Non-pigmented ciliary epithelial cell (primary cell): ENCODE data around the gene UBE2L3.
"Not testable (repeated sequence)": the region's sequence is repeated elsewhere in the genome, so short reads cannot be mapped to it uniquely, and the experiment has no call there.

Experiments used
- DNase-seq: peaks from one replicate; pipeline ENCODE4 v3.0.0-alpha.2; 2010; ENCODE audit warnings: low read depth

The UBE2L3 gene

DNA sequence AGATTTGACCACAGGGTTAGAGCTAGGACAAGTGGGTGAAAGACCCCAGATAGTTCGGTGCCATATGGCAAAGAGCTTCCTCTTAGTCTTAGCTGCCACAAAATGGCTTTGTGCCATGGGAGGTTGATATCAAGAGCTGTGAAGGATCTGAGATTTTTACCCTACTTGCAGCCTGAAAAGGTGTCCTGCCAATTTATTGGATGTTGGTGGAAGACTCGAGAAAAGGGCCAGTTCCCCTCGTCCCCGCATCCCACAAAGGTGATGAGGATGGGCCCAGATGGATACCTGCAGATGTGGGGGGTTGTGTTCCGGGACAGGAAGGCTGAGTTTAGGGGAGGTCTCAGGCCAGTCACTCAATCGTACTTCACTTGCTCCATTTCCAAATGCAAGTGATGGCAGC is 35.1 kb downstream of the UBE2L3 start:
- DNase-seq = no peak

DNA sequence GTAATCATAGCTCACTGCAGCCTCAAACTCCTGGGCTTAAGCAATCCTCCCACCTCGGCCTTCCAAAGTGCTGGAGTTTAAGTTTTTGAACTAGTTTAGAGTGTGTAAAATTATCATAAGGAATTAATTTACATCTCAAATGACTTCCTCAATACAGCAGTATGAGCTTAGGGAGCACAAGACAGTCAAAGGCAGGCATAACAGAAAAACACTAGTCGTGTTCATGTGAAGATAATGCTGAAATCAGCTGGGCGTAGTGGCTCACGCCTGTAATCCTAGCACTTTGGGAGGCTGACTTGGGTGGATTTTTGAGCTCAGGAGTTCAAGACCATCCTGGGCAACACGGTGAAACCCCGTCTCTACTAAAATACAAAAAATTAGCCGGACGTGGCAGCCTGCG is 36.5 kb downstream of the UBE2L3 start:
- no peak for DNase-seq

DNA sequence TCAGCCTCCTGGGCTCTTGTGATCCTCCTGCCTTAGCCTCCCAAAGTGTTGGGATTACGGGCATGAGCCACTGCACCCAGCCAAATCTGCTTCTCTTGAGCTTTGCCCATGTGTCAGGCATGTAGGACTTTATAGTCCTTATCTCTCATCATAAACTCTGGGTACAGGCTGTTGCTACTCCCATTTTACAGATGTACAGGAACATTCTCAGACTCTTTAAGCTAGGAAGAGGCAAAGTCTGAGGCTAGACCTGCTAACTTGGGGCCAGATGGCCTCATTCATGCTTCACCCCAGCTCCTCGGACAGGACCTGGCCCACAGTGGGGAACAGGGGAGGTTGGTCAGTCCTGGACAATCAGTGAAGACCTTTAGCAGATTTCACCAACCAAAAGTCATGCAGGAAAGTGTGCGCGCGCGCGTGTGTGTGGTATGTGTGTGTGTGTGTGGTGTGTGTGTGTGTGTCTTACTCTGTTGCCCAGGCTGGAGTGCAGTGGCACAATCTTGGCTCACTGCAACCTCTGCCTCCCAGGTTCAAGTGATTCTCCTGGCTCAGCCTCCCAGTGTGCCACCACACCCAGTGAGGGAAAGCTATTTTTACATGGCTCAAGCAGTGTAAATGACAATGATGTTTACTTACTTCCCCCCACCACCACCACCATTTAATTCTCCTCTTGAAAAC is 38.5 kb downstream of the UBE2L3 start:
- DNase-seq = no peak

DNA sequence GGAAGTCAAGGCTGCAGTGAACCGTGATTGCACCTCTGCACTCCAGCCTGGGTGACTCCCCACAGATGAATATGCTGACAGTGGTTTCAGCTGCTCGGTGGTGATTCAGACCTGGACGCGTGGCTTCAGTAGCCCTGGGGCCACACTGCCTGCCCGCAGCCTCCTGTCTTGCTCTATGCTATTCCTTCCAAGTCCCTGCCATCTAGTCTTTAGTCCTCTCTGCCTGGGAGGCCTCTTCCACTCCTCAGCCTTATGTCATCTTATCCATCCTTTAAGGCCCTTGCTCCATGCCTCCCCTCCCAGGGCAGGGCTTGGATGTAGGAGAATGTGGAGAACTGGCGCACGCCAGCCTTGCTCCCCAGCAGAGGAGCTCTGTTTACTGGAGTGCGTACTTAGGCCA is 39.3 kb downstream of the UBE2L3 start:
- no peak for DNase-seq

DNA sequence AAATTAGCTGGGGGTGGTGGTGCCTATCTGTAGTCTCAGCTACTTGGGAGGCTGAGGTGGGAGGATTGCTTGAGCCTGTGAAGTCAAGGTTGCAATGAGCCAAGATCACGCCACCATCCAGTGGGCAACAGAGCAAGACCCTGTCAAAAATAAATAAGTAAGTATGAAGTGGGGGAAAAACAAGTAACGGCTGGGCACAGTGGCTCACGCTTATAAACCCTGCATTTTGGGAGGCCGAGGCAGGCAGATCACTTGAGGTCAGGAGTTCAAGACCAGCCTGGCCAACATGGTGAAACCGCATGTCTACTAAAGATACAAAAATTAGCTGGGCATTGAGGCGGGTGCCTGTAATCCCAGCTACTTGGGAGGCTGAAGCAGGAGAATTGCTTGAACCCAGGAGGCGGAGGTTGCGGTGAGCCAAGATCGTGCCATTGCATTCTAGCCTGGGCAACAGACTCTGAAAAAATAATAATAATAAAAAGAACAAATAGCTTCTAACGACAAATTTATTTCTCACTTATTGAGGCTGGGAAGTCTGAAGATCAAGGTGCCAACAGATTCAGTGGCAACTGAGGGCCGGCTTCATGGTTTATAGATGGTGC is 42.1 kb downstream of the UBE2L3 start:
- DNase-seq = not testable (repeated sequence)

DNA sequence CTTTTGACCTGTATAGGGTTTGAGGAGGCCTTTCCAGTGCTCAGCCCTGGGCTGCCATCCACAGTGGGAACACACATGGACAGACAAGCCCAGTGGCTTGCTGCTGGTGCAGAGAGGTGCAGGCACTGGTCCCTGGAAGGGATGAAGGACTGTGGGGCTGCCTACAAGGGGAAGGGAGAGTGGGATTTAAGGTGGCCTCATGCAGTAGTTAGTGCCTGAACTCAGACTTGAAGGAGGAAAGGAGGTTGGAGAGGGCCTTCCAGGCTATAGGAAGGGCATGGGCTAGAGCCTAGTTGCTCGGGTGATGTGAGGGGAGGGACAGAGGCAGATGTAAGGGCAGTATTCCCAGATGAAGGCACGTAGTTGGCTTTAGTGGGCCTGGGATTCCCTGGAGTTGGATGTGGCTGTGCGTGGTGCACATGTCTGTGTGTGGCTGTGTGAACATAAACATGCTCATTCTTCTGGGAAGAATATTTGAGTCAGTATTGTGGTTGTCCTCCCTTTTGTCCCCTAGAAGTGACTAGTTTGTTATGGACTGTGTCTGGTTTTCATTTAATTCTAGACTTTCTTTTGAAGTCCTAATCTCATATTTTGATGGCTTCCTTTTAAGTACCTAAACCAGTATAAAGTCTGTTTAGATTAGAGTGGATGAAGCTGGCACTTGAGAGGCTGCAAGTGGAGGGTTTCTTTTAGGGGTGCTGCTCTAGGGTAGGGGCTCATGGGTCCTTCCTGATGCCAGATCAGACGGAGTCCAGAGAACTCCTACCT is 43.9 kb downstream of the UBE2L3 start:
- DNase-seq = no peak

DNA sequence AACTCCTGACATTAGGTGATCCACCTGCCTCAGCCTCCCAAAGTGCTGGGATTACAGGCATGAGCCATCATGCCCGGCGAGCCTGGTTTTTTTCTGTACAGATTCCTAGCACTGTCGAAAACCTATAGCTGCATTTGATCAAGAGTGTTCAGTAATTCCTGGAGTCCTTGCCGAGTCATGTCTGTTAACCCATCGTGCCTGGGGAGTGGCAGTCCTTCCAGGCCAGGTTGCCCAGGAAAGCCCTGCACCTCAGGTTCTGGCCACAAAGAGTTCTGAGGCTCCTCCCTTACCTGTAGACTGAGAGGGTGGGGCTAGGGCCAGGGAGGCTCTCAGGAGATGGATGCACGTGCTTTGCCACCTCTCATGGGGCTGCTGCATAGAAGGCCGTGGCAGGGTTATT is 45.3 kb downstream of the UBE2L3 start:
- DNase-seq = no peak

DNA sequence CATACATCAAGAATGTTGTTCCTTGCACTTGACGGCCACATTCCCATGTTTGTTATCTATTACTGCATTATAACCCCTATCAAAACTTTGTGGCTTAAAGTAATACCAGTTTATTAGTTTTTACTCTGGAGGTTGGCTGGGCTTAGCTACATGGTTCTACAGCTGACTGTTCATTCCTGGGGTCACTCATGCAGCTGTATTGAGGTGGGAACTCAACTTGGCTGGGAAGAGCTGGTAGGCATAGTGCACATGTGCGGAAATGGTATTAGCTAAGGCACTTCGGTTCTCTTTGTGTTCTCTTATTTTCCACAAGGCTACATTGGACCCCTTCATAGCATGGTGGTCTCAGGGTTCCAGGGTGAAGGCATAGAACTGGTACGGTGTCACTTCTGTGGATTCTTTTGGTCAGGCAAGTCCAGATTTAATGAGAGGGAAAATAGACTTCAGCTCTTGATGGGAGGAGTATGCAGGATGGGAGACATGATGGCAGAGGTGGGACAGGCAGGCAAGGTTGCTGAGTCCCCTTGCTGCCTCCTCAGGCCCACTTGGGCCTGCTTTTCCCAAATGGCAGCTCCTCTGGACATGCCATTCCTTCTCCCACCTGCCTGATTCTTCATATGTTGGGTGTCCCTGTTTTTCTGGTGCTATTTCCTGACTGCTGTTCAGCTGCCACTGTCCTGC is 46.2 kb downstream of the UBE2L3 start:
- no peak for DNase-seq

DNA sequence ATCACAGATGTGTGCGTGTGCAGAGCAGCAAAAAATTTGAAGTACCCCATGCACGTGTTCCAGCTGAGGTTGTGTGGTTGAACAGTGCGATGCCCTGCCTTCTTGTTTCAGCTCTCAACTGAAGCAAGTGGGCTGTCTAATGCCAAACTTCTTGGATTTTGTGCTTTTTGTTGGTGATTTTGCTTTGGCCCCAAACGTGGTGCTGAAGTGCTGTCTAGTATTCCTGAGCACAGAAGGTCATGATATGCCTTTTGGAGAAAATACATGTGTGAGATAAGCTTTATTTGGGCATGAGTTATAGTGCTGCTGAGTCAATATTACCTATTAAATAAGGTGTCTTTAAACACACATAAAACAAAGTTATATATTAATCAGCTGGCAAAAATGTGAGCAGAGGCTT is 48.2 kb downstream of the UBE2L3 start:
- DNase-seq = no peak

DNA sequence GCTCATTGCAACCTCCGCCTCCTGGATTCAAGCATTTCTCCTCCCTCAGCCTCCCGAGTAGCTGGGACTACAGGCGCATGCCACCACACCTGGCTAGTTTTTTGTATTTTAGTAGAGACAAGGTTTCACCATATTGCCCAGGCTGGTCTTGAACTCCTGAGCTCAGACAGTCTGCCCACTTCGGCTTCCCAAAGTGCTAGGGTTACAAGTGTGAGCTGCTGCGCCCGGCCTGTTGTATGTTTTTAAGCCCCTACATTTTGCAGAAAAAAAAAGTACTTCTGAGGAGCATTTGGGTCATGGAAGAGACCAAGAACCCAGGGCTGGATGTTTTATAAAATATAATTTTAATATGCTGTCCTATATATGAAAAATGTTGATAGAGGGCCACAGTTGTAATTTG is 49.8 kb downstream of the UBE2L3 start:
- DNase-seq = not testable (repeated sequence)

DNA sequence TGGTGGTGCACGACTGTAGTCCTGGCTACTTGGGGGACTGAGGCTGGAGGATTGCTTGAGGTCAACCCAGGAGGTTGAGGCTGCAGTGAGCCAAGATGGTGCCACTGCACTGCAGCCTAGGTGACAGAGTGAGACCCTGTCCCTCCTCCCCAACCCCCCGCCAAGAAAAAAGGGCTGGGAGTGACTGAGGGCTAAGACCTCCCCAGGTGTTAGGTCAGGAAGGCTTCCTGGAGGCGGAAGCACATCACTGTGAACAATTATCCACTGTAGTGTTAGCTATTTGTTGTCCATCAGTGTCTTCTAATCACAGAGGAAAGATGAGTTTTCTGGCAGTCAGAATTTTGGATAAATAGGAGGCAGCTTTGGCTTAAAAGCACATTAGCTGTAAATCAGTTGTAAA is 53.5 kb downstream of the UBE2L3 start:
- DNase-seq = no peak

DNA sequence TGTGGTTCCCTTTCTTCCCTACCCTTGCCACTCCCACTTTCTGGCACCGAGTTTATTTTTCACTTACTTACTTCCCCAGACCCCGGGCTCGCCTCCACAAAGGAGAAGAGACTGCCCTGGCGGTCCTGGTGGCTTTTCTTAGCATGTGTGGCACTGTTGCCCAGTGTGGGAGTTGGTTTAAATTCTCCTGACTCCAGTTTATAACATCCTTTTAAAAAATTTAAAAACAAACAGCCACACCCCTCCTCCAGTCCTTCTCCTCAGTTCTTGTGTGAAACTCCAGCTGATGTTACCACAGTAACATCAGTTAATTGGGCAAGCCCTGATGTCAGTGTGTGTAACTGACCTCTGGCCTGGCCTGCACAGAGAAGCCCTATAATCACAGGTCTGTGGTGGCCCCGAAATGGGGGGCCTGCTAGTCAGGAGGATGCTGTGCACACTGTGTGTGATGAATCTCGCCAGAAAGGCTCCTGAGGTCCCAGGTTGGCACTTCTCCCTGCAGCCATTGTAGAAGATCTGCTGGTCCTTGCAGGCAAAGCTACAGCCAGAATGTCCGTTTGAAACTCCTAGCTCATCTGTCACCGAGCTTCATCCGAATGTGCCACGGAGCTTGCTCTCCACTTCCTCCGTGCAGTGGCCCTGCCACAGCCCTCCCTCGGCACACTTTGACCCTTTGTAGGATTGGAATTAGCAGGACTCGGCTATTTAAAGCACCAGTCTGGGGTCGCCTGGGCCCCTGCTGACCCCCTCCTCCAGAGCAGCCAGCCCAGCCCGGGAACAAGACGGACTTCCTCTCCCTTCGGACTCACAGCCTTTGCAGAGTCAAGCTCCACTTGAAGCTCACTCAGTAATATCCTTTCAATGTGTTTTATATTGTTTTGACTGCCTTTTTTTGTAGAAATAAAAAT is 54.8 kb downstream of the UBE2L3 start:
- DNase-seq = no peak

DNA sequence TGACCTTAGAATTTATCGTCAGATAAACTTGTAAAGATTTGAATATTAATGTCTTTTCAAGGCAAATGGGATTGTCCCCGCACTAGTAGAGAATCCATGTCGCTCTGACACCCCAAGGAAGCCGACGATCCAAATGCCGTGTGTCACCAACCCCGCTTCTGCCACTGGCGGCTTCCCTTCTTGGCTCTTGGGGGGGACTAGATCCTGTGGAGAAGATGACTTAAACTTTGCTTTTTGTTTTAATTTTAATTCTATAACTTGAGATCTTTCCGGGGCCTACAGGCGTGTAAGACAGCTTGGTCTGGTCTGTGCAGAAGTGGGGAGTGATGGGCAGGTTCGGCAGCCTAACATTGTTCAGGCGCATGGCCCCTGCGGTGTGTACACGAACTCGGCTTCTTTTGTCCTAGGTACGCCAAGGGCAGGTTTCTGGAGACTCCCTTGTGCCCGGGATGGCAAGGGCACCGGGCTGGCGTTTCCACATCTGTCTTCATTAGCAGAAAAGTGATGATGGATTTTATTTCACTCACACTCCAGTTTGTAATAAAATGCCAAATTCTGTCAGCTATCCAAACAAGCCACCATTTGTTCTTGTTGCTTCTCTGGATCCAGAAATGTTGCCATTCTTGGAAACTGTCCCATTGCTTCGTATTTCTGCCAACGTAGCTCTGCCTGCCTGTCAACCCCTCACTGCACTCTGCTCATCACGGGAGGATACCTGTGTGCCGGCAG is 55.6 kb downstream of the UBE2L3 start:
- no peak for DNase-seq

DNA sequence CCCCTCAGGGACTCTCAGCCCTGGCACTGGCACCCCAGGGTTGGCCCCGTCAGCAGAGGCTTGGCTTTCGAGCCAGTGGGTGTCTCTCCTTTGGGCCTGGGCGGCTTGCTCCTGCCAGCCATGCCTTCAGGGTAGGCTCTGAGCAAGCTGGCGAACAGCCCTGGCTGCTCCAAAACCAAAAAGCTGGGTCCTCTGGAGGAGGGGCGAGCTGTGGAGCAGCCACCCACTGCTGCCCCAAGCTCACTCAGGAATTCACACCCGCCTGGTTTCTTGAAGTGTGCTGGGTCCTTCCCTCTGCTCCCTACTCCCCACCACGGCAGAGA is 56.1 kb downstream of the UBE2L3 start:
- no peak for DNase-seq

DNA sequence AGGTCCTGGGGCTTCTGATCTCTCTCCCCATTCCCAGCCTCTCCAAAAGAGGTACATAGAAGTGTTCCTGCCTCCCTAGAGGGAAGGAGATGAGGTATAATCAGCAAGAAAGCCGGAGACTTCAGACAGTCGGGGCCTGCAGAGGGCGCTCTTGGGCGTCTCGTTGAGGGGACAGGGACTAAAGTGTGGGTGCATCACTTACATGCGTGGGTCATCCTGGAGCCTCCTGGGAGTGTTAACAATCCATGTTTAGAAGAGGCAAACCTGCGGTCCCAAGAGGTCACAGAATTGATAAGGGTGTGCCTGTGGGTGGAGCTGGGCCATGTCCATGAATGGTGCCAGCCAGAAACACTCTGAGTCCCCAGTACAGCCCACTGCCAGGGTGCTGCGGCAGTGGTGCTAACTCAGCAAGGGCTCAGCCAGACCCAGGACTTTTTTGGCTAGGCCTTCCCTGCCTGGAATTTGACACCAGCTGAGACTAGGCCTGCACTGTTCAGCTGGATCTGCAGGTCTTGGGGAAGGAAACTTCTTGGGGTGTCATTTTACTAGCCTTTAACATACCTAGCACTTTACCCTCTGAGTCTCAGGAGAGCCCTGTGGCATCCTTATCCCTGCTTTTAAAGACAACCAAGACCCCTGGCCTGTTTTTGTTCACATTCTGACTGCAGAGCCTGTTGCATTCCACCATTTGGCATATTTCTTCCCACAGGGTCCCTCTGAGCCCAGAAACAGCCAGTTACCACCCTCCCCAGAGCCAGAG is 56.8 kb downstream of the UBE2L3 start:
- DNase-seq = no peak

DNA sequence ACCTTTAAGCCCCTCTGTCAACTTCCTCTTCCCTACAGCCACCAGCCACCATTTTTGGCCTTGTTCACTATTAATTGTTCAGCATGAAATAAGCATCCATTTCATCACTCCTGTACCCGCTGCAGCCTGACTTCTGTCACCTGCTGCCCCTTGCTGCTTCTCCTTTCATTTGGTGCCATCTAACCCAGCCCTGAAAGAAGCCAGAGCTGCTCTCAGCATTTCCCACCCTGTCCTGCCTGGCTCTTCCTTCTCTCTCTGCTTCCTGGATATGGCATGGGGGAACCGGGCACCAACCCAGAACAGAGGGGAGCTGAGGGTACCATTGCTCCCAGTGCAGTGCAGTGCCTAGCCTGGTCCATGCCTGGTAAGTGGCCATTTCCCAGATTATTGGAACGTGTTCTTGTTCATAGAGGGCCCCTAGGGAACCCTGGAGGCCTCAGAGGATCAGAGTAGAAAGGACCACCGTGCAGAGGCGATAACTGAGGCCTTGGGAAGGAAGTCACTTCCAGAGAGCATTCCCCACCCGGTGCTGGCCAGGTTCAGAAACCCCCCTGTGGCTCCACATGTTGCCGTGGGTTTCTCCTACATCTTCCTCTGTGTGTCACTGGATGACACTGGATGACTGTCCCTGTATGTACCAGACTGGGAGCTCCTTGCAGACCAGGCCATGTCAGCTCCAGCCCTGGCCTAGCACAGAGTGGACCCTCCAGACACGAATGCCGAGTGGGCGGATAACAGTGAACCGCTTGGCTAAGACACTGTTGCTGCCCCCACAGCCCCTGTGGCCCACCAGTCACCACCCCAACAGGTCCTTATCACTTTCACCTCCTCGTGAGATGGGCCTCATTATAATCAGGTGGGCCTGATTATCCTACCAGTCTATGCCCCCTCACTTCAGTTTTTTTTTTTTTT is 57.6 kb downstream of the UBE2L3 start:
- no peak for DNase-seq

DNA sequence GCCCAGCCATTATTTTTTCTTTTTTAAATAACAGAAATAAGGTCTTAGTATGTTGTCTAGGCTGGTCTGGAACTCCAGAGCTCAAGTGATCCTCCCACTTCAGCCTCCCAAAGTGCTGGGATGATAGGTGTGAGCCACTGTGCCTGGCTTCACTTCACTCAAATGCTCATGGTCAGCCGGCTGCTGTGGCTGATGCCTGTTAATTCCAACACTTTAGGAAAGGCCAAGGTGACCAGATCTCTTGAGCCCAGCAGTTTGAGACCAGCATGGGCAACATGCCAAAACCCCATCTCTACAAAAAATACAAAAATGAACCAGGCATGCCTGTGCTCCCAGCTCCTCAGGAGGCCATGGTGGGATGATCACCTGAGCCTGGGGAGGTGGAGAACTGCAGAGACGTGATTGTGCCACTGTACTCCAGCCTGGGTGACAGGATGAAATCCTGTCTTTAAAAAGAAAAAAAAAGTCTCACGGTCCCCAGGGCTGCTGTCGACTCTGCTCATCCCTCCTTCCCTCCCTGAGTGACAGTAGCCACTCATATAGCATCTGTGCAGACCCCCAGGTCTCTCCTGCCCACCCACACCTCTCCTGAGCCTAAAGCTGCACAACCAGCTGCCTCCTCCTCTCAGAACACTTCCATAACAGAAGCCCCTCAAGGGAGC is 58.7 kb downstream of the UBE2L3 start:
- no peak for DNase-seq

DNA sequence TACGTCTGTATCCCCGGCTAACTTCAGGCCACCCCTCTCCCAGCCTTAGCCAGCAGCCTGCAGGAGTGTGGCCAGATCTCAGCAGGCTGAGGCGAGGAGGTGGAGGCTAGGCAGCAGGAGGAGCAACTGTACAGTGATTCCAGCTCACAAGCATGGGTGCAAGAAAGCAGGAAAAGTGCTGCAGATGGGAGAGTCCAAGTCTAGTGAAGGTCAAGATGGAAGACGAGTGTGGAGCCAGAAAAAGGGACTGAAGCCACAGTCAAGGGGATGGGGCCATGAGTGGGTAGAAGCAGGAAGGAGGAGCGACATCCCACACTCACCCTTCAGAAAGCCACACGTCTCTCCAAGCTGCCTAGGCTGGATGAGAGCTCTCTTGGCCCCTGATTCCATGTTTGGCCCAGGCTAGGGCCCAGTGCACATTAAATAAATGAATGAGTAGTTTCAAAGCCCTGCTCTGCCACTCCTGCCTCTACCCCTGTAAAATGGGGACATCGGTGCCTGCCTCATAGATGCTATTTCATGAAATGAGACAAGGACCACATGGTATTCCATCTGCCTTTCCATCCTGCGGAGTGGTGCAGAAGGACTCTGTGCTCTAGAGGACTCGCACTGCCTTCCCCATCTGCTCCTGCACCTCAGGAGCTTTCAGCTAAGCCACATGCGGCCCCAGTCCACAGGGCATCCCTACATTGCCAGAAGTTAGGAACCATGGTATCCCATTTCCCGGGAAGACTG is 59.4 kb downstream of the UBE2L3 start:
- no peak for DNase-seq
